Neutrophil (primary cell): Measurements from ENCODE around the gene FBXO36.
"Not testable (repeated sequence)": the region's sequence is repeated elsewhere in the genome, so short reads cannot be mapped to it uniquely, and the experiment has no call there.

ENCODE experiments used
- H3K27ac ChIP-seq: fragments of 200-600 bp; sonication (generic); 2 replicates; pipeline ENCODE4 v1.5.1; 2016; ENCODE audit warnings: mild to moderate bottlenecking, moderate library complexity
- H3K27me3 ChIP-seq: fragments of 200-600 bp; sonication (generic); 2 replicates; pipeline ENCODE4 v1.6.0; 2016; ENCODE audit warnings: mild to moderate bottlenecking
- H3K36me3 ChIP-seq: fragments of 200-600 bp; sonication (generic); 2 replicates; pipeline ENCODE4 v1.5.1; 2017
- H3K4me1 ChIP-seq, 2 experiments: fragments of 200-600 bp in 1 of 2; sonication (generic) in 1 of 2; 1 replicate in 1 of 2; 2 replicates in 1 of 2; pipeline versions ENCODE4 v1.5.1 to v1.6.1; 2013 to 2016; ENCODE audit warnings: low read depth in 1 of 2, low read length in 1 of 2, mild to moderate bottlenecking in 1 of 2, moderate library complexity in 1 of 2; ENCODE audit not compliant: control insufficient read depth in 1 of 2, insufficient read depth in 1 of 2
- H3K4me3 ChIP-seq, 2 experiments: fragments of 200-600 bp in 1 of 2; sonication (generic) in 1 of 2; 1 replicate in 1 of 2; 2 replicates in 1 of 2; pipeline ENCODE4 v1.5.1; 2013 to 2016; ENCODE audit warnings: low read depth in 1 of 2, low read length in 1 of 2, mild to moderate bottlenecking in 1 of 2, moderate library complexity in 1 of 2
- H3K9me3 ChIP-seq: fragments of 200-600 bp; sonication (generic); 2 replicates; pipeline ENCODE4 v1.5.1; 2016
- CTCF ChIP-seq: fragments of 200-600 bp; sonication (generic); IDR thresholded peaks from 2 replicates; pipeline ENCODE4 v1.5.1; 2016; ENCODE audit warnings: antibody characterized with exemption

Gene FBXO36

GRCh38 chr2:229889023-229889422 is 33.3 kb upstream of the FBXO36 start:
- Histone ChIP-seq H3K27ac (no peak overlapping the region), H3K36me3 (peaks cover 3% of the 10 kb centered on the region), H3K4me1 (no peaks in the 10 kb centered on the region), H3K27me3 (no peaks in the 10 kb centered on the region), H3K4me3 (no peak overlapping the region), H3K9me3 (no peaks in the 10 kb centered on the region)
- no peak for TF ChIP-seq CTCF

- peaks cover 10% of the 10 kb centered on the region for H3K36me3 ChIP-seq
- no peak overlapping the region for H3K4me3 ChIP-seq
- no peak for TF ChIP-seq CTCF
- no peak overlapping the region for H3K27ac ChIP-seq
- H3K27me3 ChIP-seq: no peaks in the 10 kb centered on the region
- no peaks in the 10 kb centered on the region for H3K4me1 ChIP-seq
- H3K9me3 ChIP-seq: no peaks in the 10 kb centered on the region
These were observed 25.4 kb upstream of the FBXO36 start for GRCh38 chr2:229896857-229897256.

GRCh38 chr2:229899604-229900003 is 22.7 kb upstream of the FBXO36 start:
- peaks cover 18% of the 10 kb centered on the region for H3K36me3 ChIP-seq
- H3K27ac ChIP-seq: no peak overlapping the region
- H3K9me3 ChIP-seq: no peaks in the 10 kb centered on the region
- TF ChIP-seq CTCF: no peak
- H3K27me3 ChIP-seq: no peaks in the 10 kb centered on the region
- no peaks in the 10 kb centered on the region for H3K4me1 ChIP-seq
- H3K4me3 ChIP-seq: no peak overlapping the region

- H3K36me3 ChIP-seq: peaks cover 22% of the 10 kb centered on the region
- H3K9me3 ChIP-seq: no peaks in the 10 kb centered on the region
- H3K4me3 ChIP-seq: no peak overlapping the region
- no peaks in the 10 kb centered on the region for H3K4me1 ChIP-seq
- TF ChIP-seq CTCF: no peak
- no peaks in the 10 kb centered on the region for H3K27me3 ChIP-seq
- no peak overlapping the region for H3K27ac ChIP-seq
These were observed 22.3 kb upstream of the FBXO36 start for GRCh38 chr2:229900012-229900411.

GRCh38 chr2:229900514-229900913 is 21.8 kb upstream of the FBXO36 start:
- not testable (repeated sequence) for H3K27ac ChIP-seq, H3K9me3 ChIP-seq, H3K27me3 ChIP-seq, H3K4me3 ChIP-seq, H3K4me1 ChIP-seq
- peaks cover 22% of the 10 kb centered on the region for H3K36me3 ChIP-seq

- Histone ChIP-seq H3K36me3 (peaks cover 23% of the 10 kb centered on the region), H3K9me3 (no peaks in the 10 kb centered on the region), H3K27me3 (no peaks in the 10 kb centered on the region), H3K4me3 (no peak overlapping the region), H3K27ac (no peak overlapping the region), H3K4me1 (no peaks in the 10 kb centered on the region)
- TF ChIP-seq CTCF: no peak
These were observed 20.5 kb upstream of the FBXO36 start for GRCh38 chr2:229901819-229902218.
